ENCODE data around the gene HIPK4.
"Not testable (repeated sequence)": the region's sequence is repeated elsewhere in the genome, so short reads cannot be mapped to it uniquely, and the experiment has no call there.

Gene HIPK4

DNA sequence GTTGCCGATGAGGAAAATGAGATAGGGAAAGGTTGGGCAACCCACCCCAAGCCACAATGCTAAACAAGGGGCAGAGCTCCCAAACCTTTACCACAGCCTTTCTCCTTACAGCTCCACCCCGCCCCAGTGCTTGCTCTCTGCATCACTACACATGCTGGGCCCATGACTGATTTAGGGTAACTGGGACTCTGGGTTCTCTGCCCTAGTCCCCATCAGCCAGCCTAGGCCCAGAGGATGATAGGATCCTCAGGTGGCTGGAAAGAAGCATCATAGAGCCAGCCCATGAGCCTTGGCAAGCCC lies 53.4 kb downstream of the HIPK4 start:
- no peak for DNase-seq (ENCODE audit: low read depth)

DNA sequence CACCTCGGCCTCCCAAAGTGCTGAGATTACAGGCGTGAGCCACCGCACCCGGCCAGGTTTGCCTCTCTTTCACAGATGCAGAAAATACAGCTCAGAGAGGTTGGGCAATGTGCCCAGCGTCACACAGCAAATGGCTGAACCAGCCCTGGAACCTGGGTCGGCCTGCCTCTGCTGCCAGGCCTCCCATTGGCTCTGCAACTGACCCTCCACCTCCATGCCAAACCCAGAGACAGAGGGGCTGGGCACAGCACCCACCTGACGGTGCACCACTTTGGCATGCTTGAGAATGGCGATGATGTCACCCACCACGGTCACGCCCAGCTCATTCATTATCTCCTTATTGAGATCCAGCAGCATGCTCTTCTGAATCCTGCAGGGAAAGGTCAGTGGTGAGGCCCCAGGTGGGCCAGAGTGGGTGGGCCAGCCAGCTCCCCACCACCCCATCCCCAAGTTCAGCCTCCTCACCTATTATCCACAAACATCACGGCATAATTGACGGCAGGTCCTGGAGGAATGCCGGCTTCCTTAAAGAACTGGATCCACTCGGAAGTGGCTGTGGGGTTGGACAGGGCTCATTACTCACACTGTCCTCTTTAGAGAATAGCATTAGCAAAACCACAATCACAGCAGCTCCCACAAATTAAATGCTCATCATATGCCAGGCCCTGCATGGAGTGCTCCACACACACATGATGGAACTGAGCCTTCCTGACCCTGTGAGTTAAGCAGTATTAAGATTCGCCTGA lies 54.0 kb downstream of the HIPK4 start:
- no peak for DNase-seq (ENCODE audit: low read depth)

DNA sequence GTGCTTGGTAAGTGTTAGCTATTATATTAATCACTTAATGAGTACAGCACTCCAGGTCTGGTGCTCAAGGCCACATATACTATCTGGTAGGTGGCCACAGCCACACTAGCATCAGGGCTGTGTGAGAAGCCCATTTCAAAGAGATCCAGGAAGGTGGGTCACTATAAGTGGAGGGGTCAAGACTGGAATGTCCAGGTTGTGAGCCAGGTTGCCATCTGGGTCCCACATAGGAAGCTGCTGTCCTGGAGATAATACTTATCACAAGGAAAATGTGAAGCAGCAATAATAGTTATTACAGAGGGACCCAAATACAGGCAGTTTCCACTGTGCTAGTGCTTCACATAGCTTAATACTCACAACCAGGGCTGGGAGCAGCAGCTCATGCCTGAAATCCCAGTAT lies 54.9 kb downstream of the HIPK4 start:
- DNase-seq (ENCODE audit: low read depth): no peak

DNA sequence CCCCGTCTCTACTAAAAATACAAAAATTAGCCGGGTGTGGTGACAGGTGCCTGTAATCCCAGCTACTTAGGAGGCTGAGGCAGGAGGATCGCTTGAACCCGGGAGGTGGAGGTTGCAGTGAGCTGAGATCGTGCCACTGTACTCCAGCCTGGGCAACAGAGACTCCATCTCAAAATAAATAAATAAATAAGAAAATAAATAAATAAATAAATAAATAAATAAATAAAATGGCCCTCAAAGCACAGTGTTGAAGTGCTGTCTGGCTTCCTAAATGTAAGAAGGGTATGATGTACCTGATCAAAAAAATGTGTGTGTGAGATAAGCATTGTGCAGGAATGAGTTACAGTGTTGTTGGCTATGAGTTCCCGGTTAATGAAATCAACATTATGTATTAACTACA lies 56.9 kb downstream of the HIPK4 start:
- DNase-seq (ENCODE audit: low read depth): not testable (repeated sequence)

DNA sequence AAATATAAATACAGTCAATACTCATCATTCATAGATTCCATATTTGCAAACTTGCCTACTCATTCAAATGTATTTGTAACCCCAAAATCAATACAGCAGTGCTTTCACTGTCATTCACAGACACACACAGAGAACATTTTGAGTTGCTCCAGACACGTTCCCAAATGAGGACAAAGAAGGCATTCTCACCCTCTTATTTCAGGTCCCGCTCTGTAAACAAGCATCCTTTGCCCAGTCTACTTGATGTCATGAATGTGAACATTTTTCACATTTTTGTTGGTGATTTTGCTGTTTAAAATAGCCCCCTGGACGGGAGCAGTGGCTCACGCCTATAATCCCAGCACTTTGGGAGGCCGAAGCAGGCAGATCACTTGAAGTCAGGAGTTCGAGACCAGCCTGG lies 57.3 kb downstream of the HIPK4 start:
- no peak for DNase-seq (ENCODE audit: low read depth)

DNA sequence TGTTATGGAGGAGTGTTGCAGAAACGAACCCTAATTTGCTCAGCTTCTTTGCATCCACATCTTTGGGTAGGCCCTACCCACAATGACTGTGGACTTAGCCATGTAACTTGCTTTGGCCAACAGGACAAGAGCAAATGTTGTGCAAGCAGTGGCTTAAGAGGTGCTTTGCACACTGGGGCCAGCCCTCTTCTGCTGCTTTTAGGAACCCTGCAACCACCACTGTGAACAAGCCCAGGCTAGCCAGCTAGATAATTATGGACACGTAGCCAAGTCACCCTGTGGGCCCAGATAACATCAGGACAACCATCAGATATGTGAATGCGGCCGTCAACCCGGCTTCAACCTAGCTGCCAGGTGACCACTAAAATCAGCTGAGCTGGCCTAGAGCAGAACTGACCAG lies 58.9 kb downstream of the HIPK4 start:
- no peak for DNase-seq (ENCODE audit: low read depth)
